ENCODE results near the gene NDUFA9. TPM values are rescaled to one million over a fixed set of nuclear protein-coding genes. Genes with fewer than 3 reads are reported as not detected.

The NDUFA9 gene
- total RNA-seq = 68.5 TPM
- long read RNA-seq, full-length matches to known transcripts = 79 of 85 reads
- long read RNA-seq, partial matches to known transcripts = 1 of 85 reads
- long read RNA-seq, other reads (novel, unspliced or antisense) = 5 of 85 reads

- DNase-seq = peak; percentile 85
- H3K27ac ChIP-seq = peak within 1 kb of the TSS; percentile 91
- intact Hi-C loops (cut with DNase I) = no loop called here
- TF ChIP-seq CTCF (IDR thresholded peaks at IDR 0.05) = no peak
- peak within 1 kb of the TSS; percentile 88 for H3K4me3 ChIP-seq
- H3K4me1 ChIP-seq = peaks cover 33% of the 10 kb centered on the region
- no peaks in the 10 kb centered on the region for H3K9me3 ChIP-seq
- no peaks in the 10 kb centered on the region for H3K27me3 ChIP-seq (ENCODE audit: low read depth)
- ATAC-seq = peak; percentile 96 to 99
- no peaks in the 10 kb centered on the region for H3K36me3 ChIP-seq
These were observed at the start of gene NDUFA9, which contains the start of gene AKAP3 for GRCh38 chr12:4648501-4649357. TSS of gene NDUFA9 (plus strand) at chr12:4649114. CDS start at chr12:4649127, 13 bp downstream. TSS of gene AKAP3 (minus strand) at chr12:4649051. CDS start at chr12:4638196, 10,855 bp downstream.

- ATAC-seq = no peak
- no peaks in the 10 kb centered on the region for H3K27me3 ChIP-seq (ENCODE audit: low read depth)
- peaks cover 10% of the 10 kb centered on the region for H3K4me1 ChIP-seq
- no peak overlapping the region for H3K27ac ChIP-seq
- H3K36me3 ChIP-seq = peaks cover 15% of the 10 kb centered on the region
- intact Hi-C loops (cut with DNase I) = no loop called here
- DNase-seq = no peak
- no peak for TF ChIP-seq CTCF (IDR thresholded peaks at IDR 0.05)
- H3K9me3 ChIP-seq = no peaks in the 10 kb centered on the region
- no peak overlapping the region for H3K4me3 ChIP-seq
These were observed 45.5 kb upstream of the NDUFA9 start for GRCh38 chr12:4603421-4603820.

- no peaks in the 10 kb centered on the region for H3K27me3 ChIP-seq (ENCODE audit: low read depth)
- intact Hi-C loops (cut with DNase I) = no loop called here
- no peak for TF ChIP-seq CTCF (IDR thresholded peaks at IDR 0.05)
- no peak overlapping the region for H3K4me3 ChIP-seq
- peaks cover 10% of the 10 kb centered on the region for H3K4me1 ChIP-seq
- DNase-seq = no peak
- H3K36me3 ChIP-seq = peaks cover 15% of the 10 kb centered on the region
- no peaks in the 10 kb centered on the region for H3K9me3 ChIP-seq
- ATAC-seq = no peak
- H3K27ac ChIP-seq = no peak overlapping the region
These were observed 45.0 kb upstream of the NDUFA9 start for GRCh38 chr12:4603946-4604345.

GRCh38 chr12:4604684-4605193 is 44.2 kb upstream of the NDUFA9 start:
- intact Hi-C loops (cut with DNase I) = no loop called here
- Histone ChIP-seq H3K27me3 (ENCODE audit: low read depth) (no peaks in the 10 kb centered on the region), H3K4me3 (peak overlapping the region; percentile 84)

GRCh38 chr12:4607056-4607455 is 41.9 kb upstream of the NDUFA9 start:
- ATAC-seq (no peak), DNase-seq (no peak)
- TF ChIP-seq CTCF (IDR thresholded peaks at IDR 0.05) = no peak
- Histone ChIP-seq H3K9me3 (no peaks in the 10 kb centered on the region), H3K36me3 (peaks cover 36% of the 10 kb centered on the region), H3K27me3 (ENCODE audit: low read depth) (no peaks in the 10 kb centered on the region), H3K4me1 (peaks cover 10% of the 10 kb centered on the region), H3K27ac (no peak overlapping the region), H3K4me3 (no peak overlapping the region)
- intact Hi-C loops (cut with DNase I) = no loop called here

More at GRCh38 chr12:4604684-4605193, 44.2 kb upstream of the NDUFA9 start:
- Histone ChIP-seq H3K36me3 (peaks cover 15% of the 10 kb centered on the region), H3K4me1 (peaks cover 10% of the 10 kb centered on the region), H3K27ac (peak overlapping the region; percentile 79), H3K9me3 (no peaks in the 10 kb centered on the region)
- peak; percentile 79 for DNase-seq
- TF ChIP-seq CTCF (IDR thresholded peaks at IDR 0.05) = peak; percentile 98
- ATAC-seq = peak; percentile 98

Measured in lower lobe of right lung (tissue), 2 donors.